Right lobe of liver (tissue), 6 donors: Measurements from ENCODE around the gene BCAR3. TPM values are rescaled to one million over a fixed set of nuclear protein-coding genes. Genes with fewer than 3 reads are reported as not detected.

Experiments
- ATAC-seq, 4 donors: fragments of 200-7000 bp; cut with Tn5 transposase; one replicate each; pipeline ENCODE4 v1.9.1; 2020; ENCODE audit warnings: mild to moderate bottlenecking in 4 of 4, moderate library complexity in 4 of 4
- DNase-seq, 3 donors: peaks; one replicate each; pipeline ENCODE4 v3.0.0-alpha.2; 2020
- H3K27ac ChIP-seq, 3 donors: fragments of 200-600 bp; one replicate each; pipeline ENCODE4 v1.8.0; 2022
- H3K27me3 ChIP-seq, 2 donors: fragments of 200-600 bp; one replicate each; pipeline ENCODE4 v1.8.0; 2022
- H3K36me3 ChIP-seq, 4 donors: fragments of 200-600 bp; sonication (generic) in 1 of 4; one replicate each; pipeline versions ENCODE4 v1.5.1 to v1.8.0; 2017 to 2022; ENCODE audit warnings: control low read depth in 1 of 4
- H3K4me1 ChIP-seq, 4 donors: fragments of 200-600 bp; sonication (generic) in 1 of 4; one replicate each; pipeline versions ENCODE4 v1.5.1 to v1.8.0; 2017 to 2022; ENCODE audit warnings: control low read depth in 1 of 4
- H3K4me3 ChIP-seq, 3 donors: fragments of 200-600 bp; one replicate each; pipeline ENCODE4 v1.8.0; 2022
- H3K9me3 ChIP-seq, 4 donors: fragments of 200-600 bp; sonication (generic) in 1 of 4; one replicate each; pipeline versions ENCODE4 v1.5.1 to v1.8.0; 2017 to 2022; ENCODE audit warnings: control low read depth in 1 of 4
- POLR2A ChIP-seq: fragments of 450-650 bp; IDR thresholded peaks from one replicate; pipeline ENCODE4 v1.6.1; 2017; ENCODE audit warnings: antibody characterized with exemption, mild to moderate bottlenecking
- WGBS: methylation state at CpG from one replicate; pipeline ENCODE4 v1.1.6; 2018; ENCODE audit warnings: low coverage, low lambda C conversion rate; ENCODE audit not compliant: insufficient coverage; ENCODE audit errors: missing lambda C conversion rate; 5-methylcytosine and 5-hydroxymethylcytosine counted together
- intact Hi-C, 2 donors: fragments of 100-400 bp; cut with DNase I; formaldehyde crosslinking; loops; one replicate each; pipeline versions ENCODE4 v1.11.2 to v1.14.1; 2022
- total RNA-seq, 6 experiments: library from RNA; depleted of rRNA in 2 of 6; stranded (reverse); fragments of >200 nt in 2 of 6; fragmentation: NEBNext Ultra II Directional in 3 of 6; extraction: Animal tissue kit (Norgen Biotek cat#: 25700) in 3 of 6; gene quantifications; one replicate each; pipeline versions ENCODE4 v1.1.0 to v1.2.4, GENCODE V29; 2016 to 2023
- TF ChIP-seq, protein P1 (sequence below), 4 donors: fragments of 200-600 bp in 3 of 4; fragments of 450-650 bp in 1 of 4; IDR thresholded peaks; one replicate each; pipeline versions ENCODE4 v1.5.1 to v1.8.0; 2016 to 2022; ENCODE audit warnings: antibody characterized with exemption in 4 of 4, mild to moderate bottlenecking in 2 of 4
- donor health status: DM: no; HTN: yes; CAD: no.
- donor health status: DM: no; HTN: no; CAD: no.
- donor health status: DM: no; HTN: no; CAD: no.
- donor health status: DM: no; HTN: yes; CAD: no.
- donor health status: DM: no; HTN: yes; CAD: no.

BCAR3 gene
- total RNA-seq, 6 experiments from 2014 or later = 7.6 to 19.8 (median 12.9) TPM

GRCh38 chr1:93667642-93668041, 14.0 kb downstream of the BCAR3 start:
- no peaks in the 10 kb centered on the region for H3K36me3 ChIP-seq
- no peak for ATAC-seq
- 75% methylated on average over 4 of the region's 4 CpGs for WGBS
- H3K9me3 ChIP-seq = no peaks in the 10 kb centered on the region
- no peak overlapping the region for H3K4me3 ChIP-seq
- no peaks in the 10 kb centered on the region for H3K27me3 ChIP-seq
- peaks cover 0 to 11% (median 0%) of the 10 kb centered on the region in 4 donors for H3K4me1 ChIP-seq
- no peak for DNase-seq
- intact Hi-C loops = no loop called here
- H3K27ac ChIP-seq = no peak overlapping the region
- no peak for TF ChIP-seq POLR2A
- TF ChIP-seq, protein P1, sequence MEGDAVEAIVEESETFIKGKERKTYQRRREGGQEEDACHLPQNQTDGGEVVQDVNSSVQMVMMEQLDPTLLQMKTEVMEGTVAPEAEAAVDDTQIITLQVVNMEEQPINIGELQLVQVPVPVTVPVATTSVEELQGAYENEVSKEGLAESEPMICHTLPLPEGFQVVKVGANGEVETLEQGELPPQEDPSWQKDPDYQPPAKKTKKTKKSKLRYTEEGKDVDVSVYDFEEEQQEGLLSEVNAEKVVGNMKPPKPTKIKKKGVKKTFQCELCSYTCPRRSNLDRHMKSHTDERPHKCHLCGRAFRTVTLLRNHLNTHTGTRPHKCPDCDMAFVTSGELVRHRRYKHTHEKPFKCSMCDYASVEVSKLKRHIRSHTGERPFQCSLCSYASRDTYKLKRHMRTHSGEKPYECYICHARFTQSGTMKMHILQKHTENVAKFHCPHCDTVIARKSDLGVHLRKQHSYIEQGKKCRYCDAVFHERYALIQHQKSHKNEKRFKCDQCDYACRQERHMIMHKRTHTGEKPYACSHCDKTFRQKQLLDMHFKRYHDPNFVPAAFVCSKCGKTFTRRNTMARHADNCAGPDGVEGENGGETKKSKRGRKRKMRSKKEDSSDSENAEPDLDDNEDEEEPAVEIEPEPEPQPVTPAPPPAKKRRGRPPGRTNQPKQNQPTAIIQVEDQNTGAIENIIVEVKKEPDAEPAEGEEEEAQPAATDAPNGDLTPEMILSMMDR (IDR thresholded peaks at IDR 0.05) = no peak

DNA sequence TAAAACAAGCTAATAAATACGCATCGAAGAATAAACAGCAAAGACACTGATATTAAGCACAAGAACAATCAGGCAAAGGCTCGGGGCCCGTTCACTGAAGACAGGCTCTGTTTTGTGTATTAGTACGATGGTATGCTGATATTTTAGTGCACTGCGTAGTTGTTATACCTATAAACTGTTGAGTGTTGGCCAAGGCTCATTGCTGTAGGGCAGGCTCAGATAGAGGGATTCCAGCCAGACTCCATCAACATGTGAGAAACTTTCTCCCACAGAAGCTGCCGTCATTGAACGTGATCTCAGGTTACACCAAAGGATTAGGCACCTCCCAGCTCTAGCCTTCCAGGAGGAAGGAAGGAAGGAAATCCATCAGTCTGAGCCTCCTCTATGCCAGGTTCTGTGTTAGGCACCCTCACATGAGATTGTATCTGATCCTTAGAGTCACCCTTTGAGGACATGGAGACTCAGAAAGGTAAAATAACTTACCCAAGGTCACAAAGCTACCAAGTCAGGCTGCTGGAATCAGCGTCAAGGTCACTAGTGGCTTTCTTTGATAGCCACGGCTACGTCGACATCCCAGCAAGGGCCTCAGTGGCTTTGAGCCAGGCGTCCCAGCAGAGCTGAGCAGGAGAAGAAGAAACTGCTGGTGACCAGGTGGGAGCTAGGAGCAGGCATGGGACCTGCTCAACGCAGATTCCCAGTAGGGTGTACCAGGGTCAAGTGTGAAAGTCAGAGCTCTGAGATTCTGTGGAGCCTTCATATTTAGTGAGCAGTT, 14.8 kb downstream of the BCAR3 start:
- intact Hi-C loops = no loop called here
- TF ChIP-seq, protein P1 (IDR thresholded peaks at IDR 0.05) = no peak
- TF ChIP-seq POLR2A = no peak
- Histone ChIP-seq H3K36me3 (no peaks in the 10 kb centered on the region), H3K4me1 (peaks cover 0 to 4% (median 0%) of the 10 kb centered on the region in 4 donors), H3K27me3 (no peaks in the 10 kb centered on the region), H3K27ac (no peak overlapping the region), H3K9me3 (no peaks in the 10 kb centered on the region), H3K4me3 (no peak overlapping the region)
- WGBS = 87% methylated on average over 7 of the region's 14 CpGs
- DNase-seq = no peak
- no peak for ATAC-seq

GRCh38 chr1:93665015-93665414, 16.6 kb downstream of the BCAR3 start:
- Histone ChIP-seq H3K27me3 (no peaks in the 10 kb centered on the region), H3K4me3 (no peak overlapping the region), H3K36me3 (no peaks in the 10 kb centered on the region), H3K27ac (no peak overlapping the region), H3K4me1 (peaks cover 0 to 4% (median 0%) of the 10 kb centered on the region in 4 donors), H3K9me3 (no peaks in the 10 kb centered on the region)
- no peak for ATAC-seq
- no peak for DNase-seq
- TF ChIP-seq POLR2A = no peak
- TF ChIP-seq, protein P1 (IDR thresholded peaks at IDR 0.05) = no peak
- WGBS = 63% methylated on average over 3 of the region's 3 CpGs
- intact Hi-C loops = no loop called here

- WGBS = 43% methylated on average over 2 of the region's 2 CpGs
- DNase-seq = no peak
- no peaks in the 10 kb centered on the region for H3K9me3 ChIP-seq
- H3K27ac ChIP-seq = no peak overlapping the region
- no peak for TF ChIP-seq POLR2A
- TF ChIP-seq, protein P1 (IDR thresholded peaks at IDR 0.05) = no peak
- peaks cover 0 to 4% (median 0%) of the 10 kb centered on the region in 4 donors for H3K4me1 ChIP-seq
- no peaks in the 10 kb centered on the region for H3K27me3 ChIP-seq
- no peak overlapping the region for H3K4me3 ChIP-seq
- no peaks in the 10 kb centered on the region for H3K36me3 ChIP-seq
- no peak for ATAC-seq
- intact Hi-C loops = no loop called here
Observed at GRCh38 chr1:93663208-93663614, 18.4 kb downstream of the BCAR3 start.
